Measurements from ENCODE around the gene SLC37A4. TPM values are rescaled to one million over a fixed set of nuclear protein-coding genes. Genes with fewer than 3 reads are reported as not detected.

SLC37A4 gene
- total and polyA plus RNA-seq, 2 of the 13 experiments (the other 11 are each of a cell fraction or from before 2014, with no cell fraction given), result 43.0 to 56.1 TPM

DNA sequence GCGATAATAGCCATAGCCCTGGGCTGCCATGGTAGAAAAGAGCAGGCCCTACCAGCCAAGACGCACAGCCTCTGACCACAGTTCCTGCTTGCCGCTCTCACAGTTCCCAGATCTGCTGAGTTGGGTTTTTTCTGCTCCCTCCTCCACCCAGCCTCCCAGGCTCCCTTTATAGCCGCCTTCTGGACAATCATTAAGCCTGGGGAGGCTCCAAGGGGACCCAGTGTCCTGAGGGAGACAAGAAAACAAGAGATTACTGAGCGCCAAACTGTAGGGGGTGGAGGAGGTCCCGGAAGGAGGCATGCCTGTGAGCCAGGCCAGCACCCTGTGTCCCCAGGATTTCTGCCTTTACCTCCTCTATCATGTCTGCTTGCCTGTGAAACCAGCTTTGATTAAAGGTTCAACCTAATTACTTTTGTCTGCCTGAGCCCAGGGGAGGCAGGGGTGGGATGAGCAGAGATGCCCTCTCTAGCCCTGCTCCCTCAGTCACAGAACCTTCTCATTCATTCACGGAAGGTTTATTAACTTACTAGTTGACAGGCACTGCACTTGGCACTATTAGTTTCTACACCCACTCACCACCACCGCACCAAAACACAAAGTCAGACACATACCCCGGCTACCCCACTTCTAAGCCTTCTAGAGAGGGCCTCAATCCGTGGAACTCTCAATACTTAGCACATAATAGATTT is 1.2 kb downstream of the SLC37A4 start (continued):
- TF ChIP-seq, protein P1, sequence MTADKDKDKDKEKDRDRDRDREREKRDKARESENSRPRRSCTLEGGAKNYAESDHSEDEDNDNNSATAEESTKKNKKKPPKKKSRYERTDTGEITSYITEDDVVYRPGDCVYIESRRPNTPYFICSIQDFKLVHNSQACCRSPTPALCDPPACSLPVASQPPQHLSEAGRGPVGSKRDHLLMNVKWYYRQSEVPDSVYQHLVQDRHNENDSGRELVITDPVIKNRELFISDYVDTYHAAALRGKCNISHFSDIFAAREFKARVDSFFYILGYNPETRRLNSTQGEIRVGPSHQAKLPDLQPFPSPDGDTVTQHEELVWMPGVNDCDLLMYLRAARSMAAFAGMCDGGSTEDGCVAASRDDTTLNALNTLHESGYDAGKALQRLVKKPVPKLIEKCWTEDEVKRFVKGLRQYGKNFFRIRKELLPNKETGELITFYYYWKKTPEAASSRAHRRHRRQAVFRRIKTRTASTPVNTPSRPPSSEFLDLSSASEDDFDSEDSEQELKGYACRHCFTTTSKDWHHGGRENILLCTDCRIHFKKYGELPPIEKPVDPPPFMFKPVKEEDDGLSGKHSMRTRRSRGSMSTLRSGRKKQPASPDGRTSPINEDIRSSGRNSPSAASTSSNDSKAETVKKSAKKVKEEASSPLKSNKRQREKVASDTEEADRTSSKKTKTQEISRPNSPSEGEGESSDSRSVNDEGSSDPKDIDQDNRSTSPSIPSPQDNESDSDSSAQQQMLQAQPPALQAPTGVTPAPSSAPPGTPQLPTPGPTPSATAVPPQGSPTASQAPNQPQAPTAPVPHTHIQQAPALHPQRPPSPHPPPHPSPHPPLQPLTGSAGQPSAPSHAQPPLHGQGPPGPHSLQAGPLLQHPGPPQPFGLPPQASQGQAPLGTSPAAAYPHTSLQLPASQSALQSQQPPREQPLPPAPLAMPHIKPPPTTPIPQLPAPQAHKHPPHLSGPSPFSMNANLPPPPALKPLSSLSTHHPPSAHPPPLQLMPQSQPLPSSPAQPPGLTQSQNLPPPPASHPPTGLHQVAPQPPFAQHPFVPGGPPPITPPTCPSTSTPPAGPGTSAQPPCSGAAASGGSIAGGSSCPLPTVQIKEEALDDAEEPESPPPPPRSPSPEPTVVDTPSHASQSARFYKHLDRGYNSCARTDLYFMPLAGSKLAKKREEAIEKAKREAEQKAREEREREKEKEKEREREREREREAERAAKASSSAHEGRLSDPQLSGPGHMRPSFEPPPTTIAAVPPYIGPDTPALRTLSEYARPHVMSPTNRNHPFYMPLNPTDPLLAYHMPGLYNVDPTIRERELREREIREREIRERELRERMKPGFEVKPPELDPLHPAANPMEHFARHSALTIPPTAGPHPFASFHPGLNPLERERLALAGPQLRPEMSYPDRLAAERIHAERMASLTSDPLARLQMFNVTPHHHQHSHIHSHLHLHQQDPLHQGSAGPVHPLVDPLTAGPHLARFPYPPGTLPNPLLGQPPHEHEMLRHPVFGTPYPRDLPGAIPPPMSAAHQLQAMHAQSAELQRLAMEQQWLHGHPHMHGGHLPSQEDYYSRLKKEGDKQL (CRISPR knock-in tag; IDR thresholded peaks at IDR 0.05; ENCODE audit: low read depth), result 0 out of 2 replicates have a peak, but pooled peaks have one; percentile 37
- TF ChIP-seq ZNF883 (CRISPR knock-in tag; IDR thresholded peaks at IDR 0.05; ENCODE audit: not compliant biosample characterization), result no peak
- 0 out of 2 replicates have a peak, but pooled peaks have one; percentile 37 for TF ChIP-seq GATAD1 (CRISPR knock-in tag; IDR thresholded peaks at IDR 0.05)
- TF ChIP-seq, protein P2, sequence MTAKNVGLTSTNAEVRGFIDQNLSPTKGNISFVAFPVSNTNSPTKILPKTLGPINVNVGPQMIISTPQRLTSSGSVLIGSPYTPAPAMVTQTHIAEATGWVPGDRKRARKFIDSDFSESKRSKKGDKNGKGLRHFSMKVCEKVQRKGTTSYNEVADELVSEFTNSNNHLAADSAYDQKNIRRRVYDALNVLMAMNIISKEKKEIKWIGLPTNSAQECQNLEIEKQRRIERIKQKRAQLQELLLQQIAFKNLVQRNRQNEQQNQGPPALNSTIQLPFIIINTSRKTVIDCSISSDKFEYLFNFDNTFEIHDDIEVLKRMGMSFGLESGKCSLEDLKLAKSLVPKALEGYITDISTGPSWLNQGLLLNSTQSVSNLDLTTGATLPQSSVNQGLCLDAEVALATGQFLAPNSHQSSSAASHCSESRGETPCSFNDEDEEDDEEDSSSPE (CRISPR knock-in tag; IDR thresholded peaks at IDR 0.05), result peak; percentile 82
- 0 out of 2 replicates have a peak, but pooled peaks have one; percentile 46 for TF ChIP-seq ZNF337 (CRISPR knock-in tag; IDR thresholded peaks at IDR 0.05; ENCODE audit: borderline replicate concordance, low read depth)
- no peak for TF ChIP-seq ZNF256 (CRISPR knock-in tag; conservative IDR thresholded peaks at IDR 0.05)
- no peak for TF ChIP-seq NCOA5 (CRISPR knock-in tag; IDR thresholded peaks at IDR 0.05)
- TF ChIP-seq ZSCAN31 (CRISPR knock-in tag; IDR thresholded peaks at IDR 0.05; ENCODE audit: low read depth), result peak; percentile 61; the same call in 1 of the 2 replicates
- TF ChIP-seq, protein P3, sequence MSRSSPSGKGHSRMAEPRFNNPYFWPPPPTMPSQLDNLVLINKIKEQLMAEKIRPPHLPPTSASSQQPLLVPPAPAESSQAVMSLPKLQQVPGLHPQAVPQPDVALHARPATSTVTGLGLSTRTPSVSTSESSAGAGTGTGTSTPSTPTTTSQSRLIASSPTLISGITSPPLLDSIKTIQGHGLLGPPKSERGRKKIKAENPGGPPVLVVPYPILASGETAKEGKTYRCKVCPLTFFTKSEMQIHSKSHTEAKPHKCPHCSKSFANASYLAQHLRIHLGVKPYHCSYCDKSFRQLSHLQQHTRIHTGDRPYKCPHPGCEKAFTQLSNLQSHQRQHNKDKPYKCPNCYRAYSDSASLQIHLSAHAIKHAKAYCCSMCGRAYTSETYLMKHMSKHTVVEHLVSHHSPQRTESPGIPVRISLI (CRISPR knock-in tag; IDR thresholded peaks at IDR 0.05; ENCODE audit: borderline replicate concordance), result peak; percentile 56; the same call in 1 of the 2 replicates
- no peak for TF ChIP-seq KDM3A (CRISPR knock-in tag; IDR thresholded peaks at IDR 0.05; ENCODE audit: low read depth)
- no peak for TF ChIP-seq ZNF792 (CRISPR knock-in tag; IDR thresholded peaks at IDR 0.05)
- TF ChIP-seq TCF7L2 (IDR thresholded peaks at IDR 0.05; ENCODE audit: low read depth, low read length), result no peak
- no peak for TF ChIP-seq SMYD3 (CRISPR knock-in tag; IDR thresholded peaks at IDR 0.05)
- no peak for TF ChIP-seq MED8 (CRISPR knock-in tag; IDR thresholded peaks at IDR 0.05; ENCODE audit: insufficient replicate concordance)
- TF ChIP-seq ZNF329 (CRISPR knock-in tag; IDR thresholded peaks at IDR 0.05; ENCODE audit: low read depth), result no peak
- TF ChIP-seq ZFP37 (CRISPR knock-in tag; IDR thresholded peaks at IDR 0.05; ENCODE audit: borderline replicate concordance), result no peak
- no peak for TF ChIP-seq ZNF34 (CRISPR knock-in tag; IDR thresholded peaks at IDR 0.05; ENCODE audit: borderline replicate concordance)
- no peak for TF ChIP-seq ZNF382 (CRISPR knock-in tag; IDR thresholded peaks at IDR 0.05; ENCODE audit: borderline replicate concordance)
- no peak for TF ChIP-seq MBD4 (IDR thresholded peaks at IDR 0.05; ENCODE audit: borderline replicate concordance, low read length)
- no peak for TF ChIP-seq ZNF446 (CRISPR knock-in tag; IDR thresholded peaks at IDR 0.05)
- no peak for TF ChIP-seq TP53 (CRISPR knock-in tag; conservative IDR thresholded peaks at IDR 0.05)
- 0 out of 2 replicates have a peak, but pooled peaks have one; percentile 29 for TF ChIP-seq ZNF740 (CRISPR knock-in tag; IDR thresholded peaks at IDR 0.05)

Data from HepG2 (cell line).